GM19452 (cell line): ENCODE data around the gene GSTK1.

Source experiments
- ATAC-seq: cut with Tn5 transposase; IDR thresholded peaks from one replicate; pipeline ENCODE4 v1.9.1; 2021; ENCODE audit not compliant: unreplicated experiment

GSTK1 gene

GRCh38 chr7:143290293-143290692 lies 27.1 kb downstream of the GSTK1 start:
- no peak for ATAC-seq

GRCh38 chr7:143292876-143293275 lies 29.6 kb downstream of the GSTK1 start:
- no peak for ATAC-seq

- ATAC-seq, result no peak
Observed at GRCh38 chr7:143295870-143296269, 32.6 kb downstream of the GSTK1 start.

GRCh38 chr7:143296686-143297085 lies 33.4 kb downstream of the GSTK1 start:
- no peak for ATAC-seq

GRCh38 chr7:143299346-143299745 lies 36.1 kb downstream of the GSTK1 start:
- no peak for ATAC-seq

- no peak for ATAC-seq
Observed at GRCh38 chr7:143299840-143300239, 36.6 kb downstream of the GSTK1 start.

GRCh38 chr7:143300959-143301935 lies 38.0 kb downstream of the GSTK1 start:
- ATAC-seq, result no peak

- ATAC-seq, result no peak
Observed at GRCh38 chr7:143303733-143304132, 40.5 kb downstream of the GSTK1 start.

GRCh38 chr7:143304938-143305337 lies 41.7 kb downstream of the GSTK1 start:
- ATAC-seq, result no peak

GRCh38 chr7:143305423-143306070 lies 42.3 kb downstream of the GSTK1 start:
- ATAC-seq, result no peak

GRCh38 chr7:143308632-143309031 lies 45.4 kb downstream of the GSTK1 start:
- no peak for ATAC-seq

- ATAC-seq, result no peak
Observed at GRCh38 chr7:143314127-143314526, 50.9 kb downstream of the GSTK1 start.

GRCh38 chr7:143315776-143316175 lies 52.5 kb downstream of the GSTK1 start, which contains the start of gene CLCN1:
Gene CLCN1, plus strand, starts transcription at chr7:143316111. Its CDS starts 102 bp downstream, at chr7:143316213.
- no peak for ATAC-seq

- ATAC-seq, result no peak
Observed at GRCh38 chr7:143316492-143316891, 53.3 kb downstream of the GSTK1 start.

- no peak for ATAC-seq
Observed at GRCh38 chr7:143318661-143319060, 55.4 kb downstream of the GSTK1 start.
